ENCODE measurements around the gene FCER2.

DNA sequence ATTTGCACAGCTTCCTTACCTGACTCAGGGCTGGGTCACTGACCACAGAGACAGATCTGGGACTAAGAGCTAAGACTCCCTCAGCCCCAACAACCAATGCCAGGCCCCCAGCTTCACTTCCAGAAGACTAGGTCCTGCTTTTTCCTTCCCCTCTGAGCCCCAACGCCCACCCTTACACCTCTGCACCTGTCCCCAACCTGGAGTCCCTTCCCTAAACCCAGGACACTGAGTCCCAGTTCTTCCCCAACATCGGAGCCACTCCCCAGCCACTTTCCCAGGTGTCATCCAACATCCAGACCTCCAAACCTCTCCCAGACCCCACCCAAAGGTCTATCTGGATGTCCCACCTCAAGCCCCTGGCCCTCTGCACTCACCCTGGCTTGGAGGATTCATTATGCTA is 2.9 kb downstream of the FCER2 start:
- TF ChIP-seq, protein P1, sequence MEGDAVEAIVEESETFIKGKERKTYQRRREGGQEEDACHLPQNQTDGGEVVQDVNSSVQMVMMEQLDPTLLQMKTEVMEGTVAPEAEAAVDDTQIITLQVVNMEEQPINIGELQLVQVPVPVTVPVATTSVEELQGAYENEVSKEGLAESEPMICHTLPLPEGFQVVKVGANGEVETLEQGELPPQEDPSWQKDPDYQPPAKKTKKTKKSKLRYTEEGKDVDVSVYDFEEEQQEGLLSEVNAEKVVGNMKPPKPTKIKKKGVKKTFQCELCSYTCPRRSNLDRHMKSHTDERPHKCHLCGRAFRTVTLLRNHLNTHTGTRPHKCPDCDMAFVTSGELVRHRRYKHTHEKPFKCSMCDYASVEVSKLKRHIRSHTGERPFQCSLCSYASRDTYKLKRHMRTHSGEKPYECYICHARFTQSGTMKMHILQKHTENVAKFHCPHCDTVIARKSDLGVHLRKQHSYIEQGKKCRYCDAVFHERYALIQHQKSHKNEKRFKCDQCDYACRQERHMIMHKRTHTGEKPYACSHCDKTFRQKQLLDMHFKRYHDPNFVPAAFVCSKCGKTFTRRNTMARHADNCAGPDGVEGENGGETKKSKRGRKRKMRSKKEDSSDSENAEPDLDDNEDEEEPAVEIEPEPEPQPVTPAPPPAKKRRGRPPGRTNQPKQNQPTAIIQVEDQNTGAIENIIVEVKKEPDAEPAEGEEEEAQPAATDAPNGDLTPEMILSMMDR (IDR thresholded peaks at IDR 0.05; ENCODE audit: low read depth, low read length, poor library complexity, severe bottlenecking) = no peak
- TF ChIP-seq EZH2phosphoT487 (IDR thresholded peaks at IDR 0.05; ENCODE audit: borderline replicate concordance, low read length) = no peak
